NOMO-1 treated with DMSO at 0.1 percent for 48 hours (cell line): ENCODE measurements around the gene SFXN1.

Source experiments
- DNase-seq: peaks from one replicate; lab custom pipeline; 2025; ENCODE audit not compliant: unreplicated experiment; lab: John Stamatoyannopoulos, UW

Gene SFXN1

DNA sequence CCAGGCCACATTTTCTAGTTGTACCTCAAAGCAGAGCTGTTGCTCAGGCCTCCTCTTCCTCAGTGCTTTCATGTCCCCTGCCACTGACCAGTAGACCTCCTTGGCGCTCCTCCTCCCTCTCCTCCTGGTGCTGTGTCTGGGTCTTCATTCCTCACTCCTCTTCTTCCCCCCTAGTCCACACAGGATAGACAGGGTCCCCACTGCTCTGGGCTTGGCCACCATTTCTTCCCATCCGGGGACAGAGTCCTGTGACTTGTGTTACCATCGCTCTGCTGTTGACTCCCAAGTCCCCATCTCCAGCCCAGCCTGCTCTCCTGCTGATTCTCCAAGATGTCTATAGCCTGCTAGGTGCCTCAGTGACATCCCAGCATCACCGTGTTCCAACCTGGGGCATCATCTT lies 91.3 kb downstream of the SFXN1 start:
- no peak for DNase-seq

DNA sequence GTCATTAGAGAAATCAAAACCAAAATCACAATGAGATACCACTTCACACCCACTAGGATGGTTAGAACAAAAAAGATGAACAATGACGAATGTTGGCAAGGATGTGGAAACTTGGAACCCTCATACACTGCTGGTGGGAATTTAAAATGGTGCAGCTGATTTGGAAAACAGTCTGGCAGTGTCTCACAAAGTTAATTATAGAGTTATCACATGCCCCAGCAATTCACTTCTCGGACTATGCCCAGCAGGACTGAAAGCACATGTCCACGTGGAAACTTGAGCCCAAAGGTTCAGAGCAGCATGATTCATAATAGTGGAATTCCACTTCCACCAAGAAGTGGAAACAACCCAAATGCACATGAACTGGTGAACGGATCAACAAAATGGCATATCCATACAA lies 94.5 kb downstream of the SFXN1 start:
- no peak for DNase-seq

DNA sequence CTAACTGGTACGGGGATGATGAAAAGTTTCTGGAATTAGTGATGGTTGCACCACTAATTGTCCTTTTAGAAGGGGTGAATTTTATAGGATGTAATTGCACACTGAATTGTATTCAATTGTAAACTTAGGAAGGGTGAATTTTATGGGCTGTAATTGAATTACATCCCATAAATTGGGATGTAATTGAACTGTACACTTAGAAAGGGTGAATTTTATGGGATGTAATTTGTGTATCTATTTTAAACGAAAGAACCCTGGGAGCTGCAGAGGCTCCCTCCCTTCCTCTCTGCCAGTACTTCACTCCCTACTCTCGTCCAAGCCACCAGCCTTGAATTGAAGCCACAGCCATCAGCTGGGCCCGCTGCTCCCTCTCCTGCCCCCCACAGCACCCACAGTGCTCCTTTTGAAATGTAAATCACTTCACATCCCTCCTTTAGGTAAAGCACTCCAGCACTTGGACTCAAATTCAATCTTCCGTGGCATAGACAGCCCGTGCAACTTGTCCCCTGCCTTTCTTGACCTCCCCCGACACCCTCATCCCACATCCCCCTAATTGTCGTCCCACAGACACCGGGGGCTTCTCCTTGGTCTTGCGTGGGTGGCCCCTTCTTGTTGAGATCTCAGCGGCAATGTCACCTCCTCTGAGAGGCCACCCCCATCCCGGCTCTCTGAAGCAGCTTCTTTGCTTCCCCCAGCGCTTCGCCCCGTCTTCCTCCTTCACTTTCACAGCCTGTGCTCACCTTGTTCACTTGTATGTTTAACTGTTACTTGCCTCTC lies 95.3 kb downstream of the SFXN1 start:
- DNase-seq: no peak

DNA sequence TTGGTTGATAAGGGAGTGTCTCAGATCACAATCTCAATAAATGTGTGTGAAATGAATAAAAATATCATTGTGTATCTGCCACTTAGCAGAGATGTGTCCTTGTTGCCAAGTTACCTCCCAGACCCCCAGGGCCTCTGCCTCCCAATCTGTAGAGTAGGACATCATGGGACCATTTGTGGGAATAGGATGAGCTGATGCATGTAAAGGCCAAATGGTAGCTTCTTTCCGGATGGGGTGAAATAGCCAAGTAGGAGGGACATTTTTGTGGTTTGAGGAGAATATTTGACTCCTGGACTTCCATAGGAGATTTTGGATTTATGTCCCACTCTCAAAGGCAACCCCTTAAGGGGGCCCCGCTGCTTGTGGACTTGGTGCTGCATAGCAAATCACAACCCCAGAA lies 96.9 kb downstream of the SFXN1 start:
- no peak for DNase-seq

DNA sequence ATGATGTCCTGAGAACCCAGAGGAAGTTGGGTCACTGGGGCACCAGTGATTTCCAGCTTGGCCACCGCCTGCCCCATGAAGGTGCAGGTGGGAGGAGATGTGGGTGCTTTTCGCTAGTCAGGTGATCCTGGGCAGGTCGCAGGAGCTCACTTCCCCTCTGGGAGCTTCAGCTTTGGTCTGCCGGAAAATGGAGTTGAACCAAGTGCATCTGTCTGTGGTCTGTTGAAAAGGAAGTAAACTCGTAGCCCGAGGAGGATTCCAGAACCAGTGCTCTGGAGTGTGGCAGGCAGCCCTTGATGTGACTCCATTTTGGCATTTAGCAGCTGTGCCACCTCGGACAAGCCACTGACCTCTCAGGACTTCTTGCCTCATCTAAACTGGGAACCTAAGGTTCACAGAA lies 97.7 kb downstream of the SFXN1 start:
- peak; percentile 30 for DNase-seq

DNA sequence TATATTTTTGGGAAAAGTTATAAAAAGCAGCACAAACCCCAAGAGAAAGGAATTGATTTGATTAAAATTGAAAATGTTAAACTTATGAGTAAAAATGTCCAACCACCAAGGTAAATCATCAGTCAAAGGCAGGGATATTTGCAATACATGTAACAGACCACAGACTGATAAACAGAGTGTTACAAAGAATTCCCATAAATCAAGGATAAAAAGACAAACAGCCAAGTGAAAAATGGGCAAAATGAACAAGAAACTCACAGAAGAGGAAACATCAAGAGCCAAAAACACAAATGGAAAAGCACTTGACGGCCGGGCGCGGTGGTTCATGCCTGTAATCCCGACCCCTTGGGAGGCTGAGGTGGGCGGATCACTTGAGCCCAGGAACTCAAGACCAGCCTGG lies 98.2 kb downstream of the SFXN1 start:
- no peak for DNase-seq
